Measurements from ENCODE around the gene RPL18A.

DNA sequence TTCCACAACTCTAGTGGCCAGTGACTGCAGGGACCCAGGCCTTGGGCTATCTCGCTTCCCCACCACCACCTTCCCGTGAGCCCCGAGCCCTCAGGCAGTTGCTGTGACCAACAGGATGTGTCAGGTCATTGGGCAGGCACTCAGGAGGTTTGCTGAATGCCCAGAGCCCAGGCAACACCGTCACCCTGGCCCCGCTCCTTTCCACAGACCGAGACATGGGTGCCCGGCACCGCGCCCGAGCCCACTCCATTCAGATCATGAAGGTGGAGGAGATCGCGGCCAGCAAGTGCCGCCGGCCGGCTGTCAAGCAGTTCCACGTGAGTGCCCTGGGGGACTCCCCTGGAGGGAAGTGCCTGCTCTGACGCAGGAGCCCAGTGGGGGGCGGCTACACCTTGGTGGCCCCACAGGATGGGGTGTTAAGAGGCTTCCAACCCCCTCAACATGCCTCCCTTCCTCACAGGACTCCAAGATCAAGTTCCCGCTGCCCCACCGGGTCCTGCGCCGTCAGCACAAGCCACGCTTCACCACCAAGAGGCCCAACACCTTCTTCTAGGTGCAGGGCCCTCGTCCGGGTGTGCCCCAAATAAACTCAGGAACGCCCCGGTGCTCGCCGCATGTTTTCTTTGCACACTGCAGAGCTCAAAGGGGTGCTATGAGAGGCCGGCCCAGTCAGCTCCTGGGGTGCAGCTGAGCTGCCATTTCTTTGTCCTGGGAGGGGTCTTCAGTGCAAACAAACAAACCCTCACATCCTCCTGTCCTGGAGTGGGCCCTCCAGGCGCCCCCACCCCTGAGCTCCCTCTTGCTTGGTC, 3.2 kb downstream of the RPL18A start:
- TF ChIP-seq ZNF274 (IDR thresholded peaks at IDR 0.05; ENCODE audit: low read depth, low read length) (no peak), YY1 (IDR thresholded peaks at IDR 0.05; ENCODE audit: insufficient read depth, insufficient read length) (no peak), SUZ12 (IDR thresholded peaks at IDR 0.05; ENCODE audit: extremely low read depth, insufficient read depth, insufficient read length) (no peak)

All from NT2/D1 (cell line).